ENCODE results near the gene TNS2. TPM values are rescaled to one million over a fixed set of nuclear protein-coding genes. Genes with fewer than 3 reads are reported as not detected.

TNS2 gene
- total and polyA plus RNA-seq, 2 donors (not counting 1 experiment from before 2014, with no cell fraction given): 0.60 to 1.3 TPM

- peaks cover 35% of the 10 kb centered on the region for H4K20me1 ChIP-seq (ENCODE audit: control insufficient read depth, insufficient read depth, low read length, poor library complexity, severe bottlenecking)
- no peaks in the 10 kb centered on the region for H3K27me3 ChIP-seq (replicated peaks in 1 of 4; ENCODE audit: control extremely low read depth in 1 of 4, control insufficient read depth in 3 of 4, insufficient read depth in 4 of 4, low read length in 3 of 4)
- H3K27ac Mint-ChIP-seq: no peak overlapping the region
- H3K79me2 ChIP-seq (ENCODE audit: control insufficient read depth, insufficient read depth, low read length): peaks cover 7% of the 10 kb centered on the region
- no peaks in the 10 kb centered on the region for H3K27me3 Mint-ChIP-seq
- CTCF ChIA-PET: interaction anchor here (0.6 to 14.1 kb wide), 15 partner anchors 12 to 702 kb away, joined by 3 to 344 read pairs (median 9); partner anchors contain the start of genes IGFBP6, SOAT2 and SPRYD3
- TF ChIP-seq, protein P1, sequence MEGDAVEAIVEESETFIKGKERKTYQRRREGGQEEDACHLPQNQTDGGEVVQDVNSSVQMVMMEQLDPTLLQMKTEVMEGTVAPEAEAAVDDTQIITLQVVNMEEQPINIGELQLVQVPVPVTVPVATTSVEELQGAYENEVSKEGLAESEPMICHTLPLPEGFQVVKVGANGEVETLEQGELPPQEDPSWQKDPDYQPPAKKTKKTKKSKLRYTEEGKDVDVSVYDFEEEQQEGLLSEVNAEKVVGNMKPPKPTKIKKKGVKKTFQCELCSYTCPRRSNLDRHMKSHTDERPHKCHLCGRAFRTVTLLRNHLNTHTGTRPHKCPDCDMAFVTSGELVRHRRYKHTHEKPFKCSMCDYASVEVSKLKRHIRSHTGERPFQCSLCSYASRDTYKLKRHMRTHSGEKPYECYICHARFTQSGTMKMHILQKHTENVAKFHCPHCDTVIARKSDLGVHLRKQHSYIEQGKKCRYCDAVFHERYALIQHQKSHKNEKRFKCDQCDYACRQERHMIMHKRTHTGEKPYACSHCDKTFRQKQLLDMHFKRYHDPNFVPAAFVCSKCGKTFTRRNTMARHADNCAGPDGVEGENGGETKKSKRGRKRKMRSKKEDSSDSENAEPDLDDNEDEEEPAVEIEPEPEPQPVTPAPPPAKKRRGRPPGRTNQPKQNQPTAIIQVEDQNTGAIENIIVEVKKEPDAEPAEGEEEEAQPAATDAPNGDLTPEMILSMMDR (IDR thresholded peaks at IDR 0.05): no peak
- no peak for TF ChIP-seq EZH2 (IDR thresholded peaks at IDR 0.05; ENCODE audit: borderline replicate concordance, insufficient read depth, low read depth, low read length, poor library complexity, severe bottlenecking)
- no peak overlapping the region for H2AFZ ChIP-seq (ENCODE audit: insufficient read depth, low read depth, low read length, poor library complexity, severe bottlenecking)
- no peak overlapping the region for H3K9ac ChIP-seq (ENCODE audit: low read length)
- ATAC-seq (ENCODE audit: low read depth): no peak
- DNase-seq: no peak
- H3K27ac ChIP-seq (ENCODE audit: low read length in 2 of 2): no peak overlapping the region
- POLR2A ChIA-PET: interaction anchor here (2.1 to 2.6 kb wide), 2 partner anchors 12 kb away, joined by 5 to 7 read pairs; partner anchors contain the start of gene SPRYD3
- peaks cover 10% of the 10 kb centered on the region for H3K4me1 Mint-ChIP-seq
- H3K4me1 ChIP-seq (ENCODE audit: control insufficient read depth in 2 of 2, insufficient read depth in 2 of 2, low read length in 2 of 2): peaks cover 0 to 10% of the 10 kb centered on the region in 2 donors
- 85% methylated on average over 3 of the region's 7 CpGs for WGBS (ENCODE audit: insufficient coverage)
- H3K9me3 ChIP-seq (ENCODE audit: control extremely low read depth in 1 of 3, control insufficient read depth in 2 of 3, insufficient read depth in 1 of 3, low read length in 2 of 3): no peaks in the 10 kb centered on the region
- peaks cover 0 to 71% of the 10 kb centered on the region in 2 experiments for H3K36me3 ChIP-seq (replicated peaks in 1 of 2; ENCODE audit: control extremely low read depth in 1 of 2, control insufficient read depth in 1 of 2, extremely low read depth in 1 of 2, insufficient read depth in 2 of 2, low read length in 1 of 2)
- H3K4me2 ChIP-seq (replicated peaks; ENCODE audit: low read depth, low read length, poor library complexity, severe bottlenecking): no peak overlapping the region
- no peak overlapping the region for H3K4me3 Mint-ChIP-seq
- H3K4me3 ChIP-seq (ENCODE audit: control extremely low read depth in 1 of 5, extremely low read depth in 1 of 5, insufficient read depth in 1 of 5, low read depth in 2 of 5, low read length in 4 of 5): no peak overlapping the region
- H3K9me3 Mint-ChIP-seq (ENCODE audit: insufficient read depth): no peaks in the 10 kb centered on the region
- intact Hi-C loops (cut with micrococcal nuclease): loop anchor here (5.0 kb wide), 1 partner anchor 130 kb away; no protein-coding TSS in a partner anchor
These were observed 17.5 kb downstream of the TNS2 start for GRCh38 chr12:53067074-53067992.
